GM12878 (cell line): Measurements from ENCODE around the gene STK16. TPM values are rescaled to one million over a fixed set of nuclear protein-coding genes. Genes with fewer than 3 reads are reported as not detected.
A peak's percentile ranks its signal among the peaks of the same experiment; 100 is the strongest.

Experiments used
- ATAC-seq: fragments of 200-7000 bp; cut with Tn5 transposase; 3 replicates; pipeline ENCODE4 v1.9.1; 2020; ENCODE audit warnings: mild to moderate bottlenecking, moderate library complexity
- BruUV-seq: library from RNA; stranded (reverse); fragments of 400-500 nt; replicated peaks from 2 replicates; lab custom pipeline; 2021; lab: Mats Ljungman, UMichigan
- CTCF ChIA-PET: fragments of 300-600 bp; sonication (Branson Sonifier 250); formaldehyde crosslinking; extraction: SDS; loops from one replicate; lab custom pipeline; 2021; ENCODE audit warnings: inconsistent platforms; lab: Yijun Ruan, JAX
- POLR2A ChIA-PET: fragments of 350-600 bp; formaldehyde crosslinking; extraction: SDS; loops from one replicate; lab custom pipeline; 2021; ENCODE audit warnings: inconsistent platforms; lab: Charles Lee
- RAD21 ChIA-PET: fragments of 300-600 bp; sonication (Branson Sonifier 250); formaldehyde crosslinking; loops from one replicate; lab custom pipeline; 2023; ENCODE audit warnings: antibody characterized with exemption; ENCODE audit not compliant: unreplicated experiment; lab: Charles Lee
- SMC1A ChIA-PET: fragments of 300-600 bp; sonication (Branson Sonifier 250); formaldehyde crosslinking; loops from one replicate; lab custom pipeline; 2023; ENCODE audit not compliant: unreplicated experiment, uncharacterized antibody; lab: Charles Lee
- DNase-seq: peaks from one replicate; pipeline ENCODE4 v3.0.0-alpha.2; 2011; ENCODE audit warnings: low read depth, low spot score
- FAIRE-seq: peaks from 3 replicates; lab custom pipeline; 2011; peaks lifted over from hg19 to GRCh38; lab: Jason Lieb, UNC
- H2AFZ ChIP-seq: 2 replicates; pipeline ENCODE4 v1.6.0; 2011; ENCODE audit warnings: low read depth, low read length, control low read depth; ENCODE audit not compliant: control insufficient read depth
- H3K27ac ChIP-seq: 2 replicates; pipeline ENCODE4 v1.5.1; 2011; ENCODE audit warnings: control low read depth; ENCODE audit not compliant: control insufficient read depth, insufficient read depth
- H3K27me3 ChIP-seq, 2 experiments: replicated peaks in 1 of 2; 2 replicates each; pipeline versions ENCODE4 v1.6.0 to v1.6.1; 2011; ENCODE audit warnings: low read length in 1 of 2; ENCODE audit not compliant: control insufficient read depth in 2 of 2, insufficient read depth in 2 of 2
- H3K36me3 ChIP-seq, 2 experiments: 2 replicates each; pipeline ENCODE4 v1.5.1; 2011; ENCODE audit warnings: low read length in 1 of 2; ENCODE audit not compliant: control insufficient read depth in 2 of 2, insufficient read depth in 2 of 2
- H3K4me1 ChIP-seq: 2 replicates; pipeline ENCODE4 v1.6.1; 2011; ENCODE audit warnings: mild to moderate bottlenecking, low read length, moderate library complexity, mixed read lengths; ENCODE audit not compliant: control insufficient read depth, insufficient read depth
- H3K4me2 ChIP-seq: 2 replicates; pipeline ENCODE4 v1.6.0; 2011; ENCODE audit warnings: control low read depth; ENCODE audit not compliant: control insufficient read depth, insufficient read depth
- H3K4me3 ChIP-seq: fragments of 200-600 bp; sonication (generic); 2 replicates; pipeline ENCODE4 v1.5.1; 2016
- H3K79me2 ChIP-seq: 2 replicates; pipeline ENCODE4 v1.6.0; 2011; ENCODE audit warnings: low read length; ENCODE audit not compliant: control insufficient read depth, insufficient read depth
- H3K9ac ChIP-seq: 2 replicates; pipeline ENCODE4 v1.8.0; 2011; ENCODE audit warnings: low read length, control low read depth, mixed read lengths; ENCODE audit not compliant: control insufficient read depth, insufficient read depth
- H3K9me3 ChIP-seq: replicated peaks from 3 replicates; pipeline ENCODE4 v1.5.1; 2011; ENCODE audit warnings: mild to moderate bottlenecking, low read length; ENCODE audit not compliant: control insufficient read depth, insufficient read depth
- H4K20me1 ChIP-seq: 2 replicates; pipeline ENCODE4 v1.6.0; 2011; ENCODE audit not compliant: control insufficient read depth, insufficient read depth
- CREM ChIP-seq: IDR thresholded peaks from 2 replicates; pipeline ENCODE4 v1.6.1; 2014; ENCODE audit warnings: antibody characterized with exemption, low read depth
- IKZF1 ChIP-seq: fragments of 450-650 bp; conservative IDR thresholded peaks from 2 replicates; pipeline ENCODE4 v1.6.1; 2017; ENCODE audit warnings: antibody characterized with exemption, mild to moderate bottlenecking
- LARP7 ChIP-seq: fragments of 450-650 bp; IDR thresholded peaks from 2 replicates; pipeline ENCODE4 v1.6.1; 2017; ENCODE audit warnings: mild to moderate bottlenecking
- MTA2 ChIP-seq: fragments of 450-650 bp; IDR thresholded peaks from 2 replicates; pipeline ENCODE4 v1.6.1; 2016; ENCODE audit warnings: low read depth, mild to moderate bottlenecking, moderate library complexity
- NR2F1 ChIP-seq: fragments of 450-650 bp; conservative IDR thresholded peaks from 2 replicates; pipeline ENCODE4 v1.6.1; 2017; ENCODE audit warnings: mild to moderate bottlenecking
- PAX8 ChIP-seq: fragments of 450-650 bp; IDR thresholded peaks from 2 replicates; pipeline ENCODE4 v1.6.1; 2017; ENCODE audit warnings: mild to moderate bottlenecking, moderate library complexity
- RBBP5 ChIP-seq: fragments of 200-600 bp; sonication (generic); conservative IDR thresholded peaks from 2 replicates; pipeline ENCODE4 v1.6.1; 2016
- SP1 ChIP-seq: IDR thresholded peaks from one replicate; pipeline ENCODE4 v1.6.1; 2011; ENCODE audit warnings: low read depth, low read length
- SPI1 ChIP-seq: IDR thresholded peaks from 2 replicates; pipeline ENCODE4 v1.6.1; 2011; ENCODE audit warnings: low read depth, mild to moderate bottlenecking, low read length, moderate library complexity, borderline replicate concordance; ENCODE audit not compliant: insufficient read depth
- ZNF24 ChIP-seq: fragments of 450-650 bp; IDR thresholded peaks from 2 replicates; pipeline ENCODE4 v1.6.1; 2017; ENCODE audit warnings: antibody characterized with exemption, mild to moderate bottlenecking
- ZZZ3 ChIP-seq: IDR thresholded peaks from 2 replicates; pipeline ENCODE4 v1.6.1; 2011; ENCODE audit warnings: low read depth; ENCODE audit not compliant: control insufficient read depth, insufficient read length
- WGBS: methylation state at CpG from one replicate; pipeline ENCODE4 v1.1.6; 2016; ENCODE audit warnings: low lambda C conversion rate; ENCODE audit not compliant: insufficient replicate concordance, insufficient coverage; ENCODE audit errors: missing lambda C conversion rate; 5-methylcytosine and 5-hydroxymethylcytosine counted together
- in situ Hi-C: fragments of 300-500 bp; cut with MboI; formaldehyde crosslinking; loops from 9 replicates; pipeline ENCODE4 v1.14.3; 2018; ENCODE audit warnings: mixed read lengths
- intact Hi-C: fragments of 100-400 bp; cut with micrococcal nuclease; formaldehyde crosslinking; loops from one replicate; pipeline ENCODE4 v1.14.2; 2022; ENCODE audit not compliant: unreplicated experiment
- polyA plus RNA-seq, 11 experiments: library from polyadenylated mRNA; depleted of rRNA in 4 of 11; unstranded in 6 of 11; stranded (reverse) in 5 of 11; fragments of >200 nt; fragmentation: Nextera tagmentation in 4 of 11; fragmentation: Illumina TruSeq in 1 of 11; extraction: Ambion mirVana in 4 of 11; extraction: Trizol in 1 of 11; gene quantifications; 1 replicate in 1 of 11; 2 replicates in 10 of 11; pipeline versions ENCODE4 v1.2.1 to v1.2.3, GENCODE V29; 2011 to 2016; ENCODE audit warnings: inconsistent platforms in 2 of 11, missing spikeins in 2 of 11, low read depth in 1 of 11
- total RNA-seq, 4 experiments: library from RNA; depleted of rRNA in 3 of 4; stranded (reverse); fragments of >200 nt in 3 of 4; fragmentation: Illumina TruSeq in 1 of 4; extraction: Trizol in 1 of 4; gene quantifications; 2 replicates each; pipeline versions ENCODE4 v1.2.1 to v1.2.3, GENCODE V29; 2013 to 2021
- TF ChIP-seq, protein P1 (sequence below): fragments of 450-650 bp; IDR thresholded peaks from 2 replicates; pipeline ENCODE4 v1.6.1; 2018; ENCODE audit warnings: mild to moderate bottlenecking, low read depth, moderate library complexity; ENCODE audit not compliant: partially characterized antibody
- TF ChIP-seq, protein P2 (sequence below): fragments of 450-650 bp; formaldehyde crosslinking; IDR thresholded peaks from 2 replicates; pipeline ENCODE4 v1.4.0; 2020; ENCODE audit warnings: mild to moderate bottlenecking, moderate library complexity

Gene STK16
- total and polyA plus RNA-seq, 10 of the 15 experiments (the other 5 are each of a cell fraction or from before 2014, with no cell fraction given) = 4.3 to 50.1 (median 17.9) TPM

DNA sequence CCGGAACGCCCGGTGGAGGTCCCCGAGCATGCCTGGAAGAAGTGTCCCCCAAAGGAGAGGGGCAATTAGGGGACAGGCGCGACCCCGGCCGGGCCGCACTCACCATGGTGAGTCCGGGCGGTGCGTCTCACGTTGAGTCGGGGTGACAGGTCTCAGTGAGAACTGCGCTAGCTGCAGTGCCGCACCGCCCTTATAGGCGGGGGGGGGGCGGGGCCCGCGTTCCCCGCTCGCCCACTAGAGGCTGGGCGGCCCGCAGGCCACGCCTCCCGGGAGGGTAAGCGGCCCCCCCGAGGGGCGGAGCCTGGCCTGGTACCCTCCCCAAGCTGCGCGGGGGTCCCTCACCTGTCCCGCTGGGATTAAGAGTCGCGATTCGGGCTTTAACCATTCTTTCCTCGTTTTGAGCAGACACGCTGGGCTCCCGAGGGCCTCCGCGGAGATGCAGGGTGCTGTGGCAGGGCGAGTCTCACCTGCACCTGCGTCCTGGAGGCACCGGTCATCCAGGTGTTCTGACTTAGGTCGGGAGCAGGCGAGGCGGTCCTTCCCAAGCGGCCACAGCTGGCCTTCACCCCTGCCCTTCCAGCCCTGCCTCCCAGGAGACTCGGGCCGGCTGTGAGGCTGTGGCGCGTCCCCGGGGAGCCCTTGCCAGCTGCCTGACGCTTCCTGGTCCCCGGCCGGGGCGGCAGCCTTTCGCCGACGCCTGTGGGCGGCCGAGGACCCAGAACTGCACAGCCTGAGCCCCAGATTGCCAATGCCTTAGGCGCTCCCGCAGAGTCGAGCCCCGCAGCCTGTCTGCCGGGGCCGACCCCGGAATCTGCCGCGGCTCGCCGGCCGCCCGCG is 8.7 kb downstream of the STK16 start, which contains the start of gene TUBA4A (continued):
- TF ChIP-seq IKZF1 (peak; percentile 61), ZZZ3 (no peak)

DNA sequence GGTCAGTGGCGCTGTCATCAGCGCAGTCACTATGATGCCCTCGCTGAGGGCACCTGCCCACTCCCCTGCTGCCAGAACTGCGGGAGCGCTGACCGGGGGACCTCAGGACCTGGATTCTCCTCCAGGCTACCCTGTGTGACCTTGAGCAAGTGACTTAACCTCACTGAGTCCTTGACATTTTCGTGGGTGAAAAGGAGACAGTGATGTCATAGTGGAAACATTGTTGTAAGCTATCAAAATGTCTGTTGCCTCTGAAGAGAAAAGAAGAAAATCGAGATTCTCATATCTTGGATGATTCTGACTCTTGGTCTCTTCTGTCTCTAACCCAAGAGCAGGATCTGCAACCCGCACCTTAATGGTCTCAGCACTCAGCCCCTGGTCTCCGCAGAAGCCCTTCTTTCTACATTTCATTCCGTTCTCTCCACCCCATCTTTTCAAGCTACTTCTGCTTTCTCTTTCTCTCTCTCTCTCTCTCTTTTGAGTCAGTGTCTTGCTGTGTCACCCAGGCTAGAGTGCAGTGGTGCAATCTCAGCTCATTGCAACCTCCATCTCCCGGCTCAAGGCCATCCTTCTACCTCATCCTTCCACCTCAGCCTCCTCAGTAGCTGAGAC is 9.4 kb downstream of the STK16 start:
- ChIA-PET POLR2A (interaction anchor here (0.8 to 9.0 kb wide), 16 partner anchors 9 to 368 kb away, joined by 3 to 160 read pairs (median 4); partner anchors contain the start of genes ABCB6, ANKZF1, ATG9A and DNAJB2), SMC1A (interaction anchor here (0.7 to 8.6 kb wide), 9 partner anchors 9 to 359 kb away, joined by 3 to 98 read pairs (median 4); partner anchors contain the start of genes ABCB6, DNAJB2, GLB1L and STK16), RAD21 (interaction anchor here (0.8 to 5.1 kb wide), 11 partner anchors 9 to 134 kb away, joined by 3 to 53 read pairs (median 5); partner anchors contain the start of genes ANKZF1, ATG9A, DNAJB2 and GLB1L), CTCF (interaction anchor here (0.6 to 6.1 kb wide), 16 partner anchors 10 to 357 kb away, joined by 3 to 65 read pairs (median 4); partner anchors contain the start of genes CNPPD1, DNAJB2, GLB1L and NHEJ1)
- Histone ChIP-seq H3K9ac (peak overlapping the region; percentile 50; the same call in 1 of the 2 replicates), H3K4me3 (peak overlapping the region; percentile 86), H3K9me3 (no peaks in the 10 kb centered on the region), H3K27ac (no peak overlapping the region), H3K4me2 (peak overlapping the region; percentile 92), H4K20me1 (0 out of 2 replicates have a peak, but pooled peaks cover 3% of the 10 kb centered on the region), H3K4me1 (peaks cover 16% of the 10 kb centered on the region), H3K79me2 (peaks cover 38% of the 10 kb centered on the region), H2AFZ (peak overlapping the region; percentile 92), H3K27me3 (no peaks in the 10 kb centered on the region), H3K36me3 (peaks cover 8 to 9% of the 10 kb centered on the region in 2 experiments)
- FAIRE-seq (peak; percentile 81), DNase-seq (no peak), ATAC-seq (peak; percentile 29)
- in situ Hi-C loops = no loop called here
- BruUV-seq = no TSS peak
- intact Hi-C loops = loop anchor here (2.0 kb wide), 1 partner anchor 94 kb away; the partner anchor contains the start of gene NHEJ1
- WGBS = 6% methylated on average over 12 of the region's 12 CpGs
- TF ChIP-seq CREM (no peak), RBBP5 (no peak), LARP7 (0 out of 2 replicates have a peak, but pooled peaks have one; percentile 39), SP1 (no peak), PAX8 (no peak), MTA2 (no peak), NR2F1 (no peak), SPI1 (0 out of 2 replicates have a peak, but pooled peaks have one; percentile 5), ZNF24 (no peak)
- TF ChIP-seq, protein P1, sequence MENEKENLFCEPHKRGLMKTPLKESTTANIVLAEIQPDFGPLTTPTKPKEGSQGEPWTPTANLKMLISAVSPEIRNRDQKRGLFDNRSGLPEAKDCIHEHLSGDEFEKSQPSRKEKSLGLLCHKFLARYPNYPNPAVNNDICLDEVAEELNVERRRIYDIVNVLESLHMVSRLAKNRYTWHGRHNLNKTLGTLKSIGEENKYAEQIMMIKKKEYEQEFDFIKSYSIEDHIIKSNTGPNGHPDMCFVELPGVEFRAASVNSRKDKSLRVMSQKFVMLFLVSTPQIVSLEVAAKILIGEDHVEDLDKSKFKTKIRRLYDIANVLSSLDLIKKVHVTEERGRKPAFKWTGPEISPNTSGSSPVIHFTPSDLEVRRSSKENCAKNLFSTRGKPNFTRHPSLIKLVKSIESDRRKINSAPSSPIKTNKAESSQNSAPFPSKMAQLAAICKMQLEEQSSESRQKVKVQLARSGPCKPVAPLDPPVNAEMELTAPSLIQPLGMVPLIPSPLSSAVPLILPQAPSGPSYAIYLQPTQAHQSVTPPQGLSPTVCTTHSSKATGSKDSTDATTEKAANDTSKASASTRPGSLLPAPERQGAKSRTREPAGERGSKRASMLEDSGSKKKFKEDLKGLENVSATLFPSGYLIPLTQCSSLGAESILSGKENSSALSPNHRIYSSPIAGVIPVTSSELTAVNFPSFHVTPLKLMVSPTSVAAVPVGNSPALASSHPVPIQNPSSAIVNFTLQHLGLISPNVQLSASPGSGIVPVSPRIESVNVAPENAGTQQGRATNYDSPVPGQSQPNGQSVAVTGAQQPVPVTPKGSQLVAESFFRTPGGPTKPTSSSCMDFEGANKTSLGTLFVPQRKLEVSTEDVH = no peak
- TF ChIP-seq, protein P2, sequence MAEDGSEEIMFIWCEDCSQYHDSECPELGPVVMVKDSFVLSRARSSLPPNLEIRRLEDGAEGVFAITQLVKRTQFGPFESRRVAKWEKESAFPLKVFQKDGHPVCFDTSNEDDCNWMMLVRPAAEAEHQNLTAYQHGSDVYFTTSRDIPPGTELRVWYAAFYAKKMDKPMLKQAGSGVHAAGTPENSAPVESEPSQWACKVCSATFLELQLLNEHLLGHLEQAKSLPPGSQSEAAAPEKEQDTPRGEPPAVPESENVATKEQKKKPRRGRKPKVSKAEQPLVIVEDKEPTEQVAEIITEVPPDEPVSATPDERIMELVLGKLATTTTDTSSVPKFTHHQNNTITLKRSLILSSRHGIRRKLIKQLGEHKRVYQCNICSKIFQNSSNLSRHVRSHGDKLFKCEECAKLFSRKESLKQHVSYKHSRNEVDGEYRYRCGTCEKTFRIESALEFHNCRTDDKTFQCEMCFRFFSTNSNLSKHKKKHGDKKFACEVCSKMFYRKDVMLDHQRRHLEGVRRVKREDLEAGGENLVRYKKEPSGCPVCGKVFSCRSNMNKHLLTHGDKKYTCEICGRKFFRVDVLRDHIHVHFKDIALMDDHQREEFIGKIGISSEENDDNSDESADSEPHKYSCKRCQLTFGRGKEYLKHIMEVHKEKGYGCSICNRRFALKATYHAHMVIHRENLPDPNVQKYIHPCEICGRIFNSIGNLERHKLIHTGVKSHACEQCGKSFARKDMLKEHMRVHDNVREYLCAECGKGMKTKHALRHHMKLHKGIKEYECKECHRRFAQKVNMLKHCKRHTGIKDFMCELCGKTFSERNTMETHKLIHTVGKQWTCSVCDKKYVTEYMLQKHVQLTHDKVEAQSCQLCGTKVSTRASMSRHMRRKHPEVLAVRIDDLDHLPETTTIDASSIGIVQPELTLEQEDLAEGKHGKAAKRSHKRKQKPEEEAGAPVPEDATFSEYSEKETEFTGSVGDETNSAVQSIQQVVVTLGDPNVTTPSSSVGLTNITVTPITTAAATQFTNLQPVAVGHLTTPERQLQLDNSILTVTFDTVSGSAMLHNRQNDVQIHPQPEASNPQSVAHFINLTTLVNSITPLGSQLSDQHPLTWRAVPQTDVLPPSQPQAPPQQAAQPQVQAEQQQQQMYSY = no peak
